Osteoblast (primary cell): ENCODE results near the gene CD40. TPM values are rescaled to one million over a fixed set of nuclear protein-coding genes. Genes with fewer than 3 reads are reported as not detected.
A peak's percentile ranks its signal among the peaks of the same experiment; 100 is the strongest.

Experiments
- DNase-seq: peaks from one replicate; pipeline ENCODE4 v3.0.0; 2011; ENCODE audit warnings: low spot score, mixed read lengths; ENCODE audit not compliant: insufficient read length; ENCODE audit errors: missing footprints
- H2AFZ ChIP-seq: 2 replicates; pipeline ENCODE4 v1.6.0; 2011; ENCODE audit warnings: mild to moderate bottlenecking, low read length
- H3K27ac ChIP-seq: 2 replicates; pipeline ENCODE4 v1.5.1; 2011; ENCODE audit warnings: mild to moderate bottlenecking, low read depth, low read length, moderate library complexity
- H3K27me3 ChIP-seq: 2 replicates; pipeline ENCODE4 v1.6.0; 2012; ENCODE audit warnings: mild to moderate bottlenecking, control low read depth, inconsistent platforms, low read length, moderate library complexity; ENCODE audit not compliant: insufficient read depth
- H3K36me3 ChIP-seq: 2 replicates; pipeline ENCODE4 v1.5.1; 2011; ENCODE audit warnings: mild to moderate bottlenecking, low read length, control low read depth, moderate library complexity; ENCODE audit not compliant: insufficient read depth
- H3K4me1 ChIP-seq: 2 replicates; pipeline ENCODE4 v1.5.1; 2011; ENCODE audit warnings: mild to moderate bottlenecking, low read length, control low read depth, moderate library complexity; ENCODE audit not compliant: insufficient read depth
- H3K4me2 ChIP-seq: 2 replicates; pipeline ENCODE4 v1.6.0; 2011; ENCODE audit warnings: mild to moderate bottlenecking, low read length; ENCODE audit not compliant: insufficient read depth
- H3K4me3 ChIP-seq: fragments of 200-600 bp; sonication (generic); 3 replicates; pipeline ENCODE4 v1.5.1; 2012; ENCODE audit warnings: mild to moderate bottlenecking, low read length, inconsistent platforms; ENCODE audit not compliant: insufficient read depth
- H3K79me2 ChIP-seq: 2 replicates; pipeline ENCODE4 v1.6.0; 2012; ENCODE audit warnings: mild to moderate bottlenecking, low read length, control low read depth, inconsistent platforms; ENCODE audit not compliant: insufficient read depth
- H3K9me3 ChIP-seq: 2 replicates; pipeline ENCODE4 v1.5.1; 2011; ENCODE audit warnings: low read depth, low read length, control low read depth
- H4K20me1 ChIP-seq: 2 replicates; pipeline ENCODE4 v1.6.0; 2012; ENCODE audit warnings: mild to moderate bottlenecking, low read length, control low read depth; ENCODE audit not compliant: insufficient read depth
- CTCF ChIP-seq: IDR thresholded peaks from 2 replicates; pipeline ENCODE4 v1.5.1; 2011; ENCODE audit warnings: mild to moderate bottlenecking, low read depth, low read length, moderate library complexity; ENCODE audit errors: extremely low read depth
- total RNA-seq: library from RNA; depleted of rRNA; stranded (reverse); fragments of >200 nt; gene quantifications from 2 replicates; pipeline ENCODE4 v1.2.3, GENCODE V29; 2012

The CD40 gene
- total RNA-seq = 2.5 and 3.5 TPM in 2 replicates

GRCh38 chr20:46117704-46118467 is at the start of gene CD40:
Gene CD40 (plus strand): TSS chr20:46118314. CDS start chr20:46118344, 30 bp downstream.
- Histone ChIP-seq H4K20me1 (peaks cover 5% of the 10 kb centered on the region), H3K4me1 (peaks cover 13% of the 10 kb centered on the region), H3K4me3 (peak within 1 kb of the TSS; percentile 75), H3K36me3 (no peaks in the 10 kb centered on the region), H3K4me2 (peak within 1 kb of the TSS; percentile 92), H3K9me3 (no peaks in the 10 kb centered on the region), H2AFZ (peak within 1 kb of the TSS; percentile 94), H3K27ac (no peak within 1 kb of the TSS), H3K27me3 (peaks cover 12% of the 10 kb centered on the region), H3K79me2 (no peaks in the 10 kb centered on the region)
- peak; percentile 97 for DNase-seq
- no peak for TF ChIP-seq CTCF

GRCh38 chr20:46070215-46070900 is 47.8 kb upstream of the CD40 start:
- no peak overlapping the region for H2AFZ ChIP-seq
- peak overlapping the region; percentile 50 for H3K27ac ChIP-seq
- H3K79me2 ChIP-seq = peaks cover 34% of the 10 kb centered on the region
- peak overlapping the region; percentile 27 for H3K4me3 ChIP-seq
- H3K4me1 ChIP-seq = peaks cover 19% of the 10 kb centered on the region
- H3K4me2 ChIP-seq = peak overlapping the region; percentile 76
- peak; percentile 81 for DNase-seq
- H3K27me3 ChIP-seq = no peaks in the 10 kb centered on the region
- no peaks in the 10 kb centered on the region for H3K9me3 ChIP-seq
- H4K20me1 ChIP-seq = peaks cover 41% of the 10 kb centered on the region
- TF ChIP-seq CTCF = no peak
- H3K36me3 ChIP-seq = peaks cover 50% of the 10 kb centered on the region

GRCh38 chr20:46071573-46071972 is 46.5 kb upstream of the CD40 start:
- H3K27me3 ChIP-seq = no peaks in the 10 kb centered on the region
- TF ChIP-seq CTCF = no peak
- DNase-seq = no peak
- no peak overlapping the region for H2AFZ ChIP-seq
- no peak overlapping the region for H3K4me2 ChIP-seq
- peaks cover 41% of the 10 kb centered on the region for H3K36me3 ChIP-seq
- H3K4me1 ChIP-seq = peaks cover 19% of the 10 kb centered on the region
- peaks cover 37% of the 10 kb centered on the region for H3K79me2 ChIP-seq
- no peak overlapping the region for H3K4me3 ChIP-seq
- H3K9me3 ChIP-seq = no peaks in the 10 kb centered on the region
- peaks cover 42% of the 10 kb centered on the region for H4K20me1 ChIP-seq
- H3K27ac ChIP-seq = no peak overlapping the region

- no peak for DNase-seq
- Histone ChIP-seq H3K36me3 (peaks cover 36% of the 10 kb centered on the region), H3K4me2 (no peak overlapping the region), H3K9me3 (no peaks in the 10 kb centered on the region), H3K79me2 (peaks cover 50% of the 10 kb centered on the region), H3K27me3 (no peaks in the 10 kb centered on the region), H3K4me3 (no peak overlapping the region), H4K20me1 (peaks cover 52% of the 10 kb centered on the region), H3K27ac (no peak overlapping the region), H2AFZ (no peak overlapping the region), H3K4me1 (peaks cover 19% of the 10 kb centered on the region)
- no peak for TF ChIP-seq CTCF
These were observed 45.1 kb upstream of the CD40 start for GRCh38 chr20:46073024-46073423.
